Peyer's patch (tissue), 4 donors: Measurements from ENCODE around the gene ADGRL3.

Experiments
- CTCF ChIP-seq, 6 experiments: fragments of 450-650 bp in 4 of 6; fragments of 200-600 bp in 2 of 6; sonication (generic) in 1 of 6; IDR thresholded peaks; one replicate each; pipeline ENCODE4 v1.5.1; 2017 to 2019; ENCODE audit warnings: antibody characterized with exemption in 6 of 6, mild to moderate bottlenecking in 3 of 6, moderate library complexity in 1 of 6
- POLR2A ChIP-seq, 2 donors: fragments of 450-650 bp; IDR thresholded peaks; one replicate each; pipeline ENCODE4 v1.5.1; 2017; ENCODE audit warnings: antibody characterized with exemption in 2 of 2, mild to moderate bottlenecking in 2 of 2, moderate library complexity in 2 of 2

GRCh38 chr4:61628727-61629126, 428.6 kb downstream of the ADGRL3 start:
- no peak for TF ChIP-seq POLR2A (IDR thresholded peaks at IDR 0.05)
- TF ChIP-seq CTCF (IDR thresholded peaks at IDR 0.05) = no peak
